ENCODE data around the gene RHOBTB1.

RHOBTB1 gene

GRCh38 chr10:60821656-60822055 lies 122.3 kb downstream of the RHOBTB1 start:
- no peak for TF ChIP-seq CTCF (IDR thresholded peaks at IDR 0.05; ENCODE audit: low read length, missing control alignments)
- peak; percentile 35 for DNase-seq (ENCODE audit: low read depth)
- H3K4me3 ChIP-seq (replicated peaks; ENCODE audit: low read depth, low read length) = no peak overlapping the region

- TF ChIP-seq CTCF (IDR thresholded peaks at IDR 0.05; ENCODE audit: low read length, missing control alignments) = peak; percentile 50
- peak; percentile 49 for DNase-seq (ENCODE audit: low read depth)
- no peak overlapping the region for H3K4me3 ChIP-seq (replicated peaks; ENCODE audit: low read depth, low read length)
Observed at GRCh38 chr10:60820093-60820754, 123.8 kb downstream of the RHOBTB1 start.

All from fibroblast of pulmonary artery (primary cell).